Tibial nerve (tissue), 4 donors: Measurements from ENCODE around the gene CPAMD8.

ENCODE experiments used
- EP300 ChIP-seq, 2 donors: sonication (generic); formaldehyde crosslinking; IDR thresholded peaks; one replicate each; pipeline ENCODE4 v1.6.1; 2017; ENCODE audit warnings: antibody characterized with exemption in 2 of 2, mild to moderate bottlenecking in 1 of 2
- POLR2A ChIP-seq, 2 donors: fragments of 450-650 bp; IDR thresholded peaks; one replicate each; pipeline ENCODE4 v1.6.1; 2017; ENCODE audit warnings: antibody characterized with exemption in 2 of 2, mild to moderate bottlenecking in 2 of 2, moderate library complexity in 2 of 2
- TF ChIP-seq, protein P1 (sequence below), 5 experiments: fragments of 200-600 bp in 3 of 5; fragments of 450-650 bp in 2 of 5; sonication (generic) in 3 of 5; IDR thresholded peaks; one replicate each; pipeline ENCODE4 v1.5.1; 2016 to 2019; ENCODE audit warnings: antibody characterized with exemption in 5 of 5, mild to moderate bottlenecking in 3 of 5, moderate library complexity in 2 of 5

DNA sequence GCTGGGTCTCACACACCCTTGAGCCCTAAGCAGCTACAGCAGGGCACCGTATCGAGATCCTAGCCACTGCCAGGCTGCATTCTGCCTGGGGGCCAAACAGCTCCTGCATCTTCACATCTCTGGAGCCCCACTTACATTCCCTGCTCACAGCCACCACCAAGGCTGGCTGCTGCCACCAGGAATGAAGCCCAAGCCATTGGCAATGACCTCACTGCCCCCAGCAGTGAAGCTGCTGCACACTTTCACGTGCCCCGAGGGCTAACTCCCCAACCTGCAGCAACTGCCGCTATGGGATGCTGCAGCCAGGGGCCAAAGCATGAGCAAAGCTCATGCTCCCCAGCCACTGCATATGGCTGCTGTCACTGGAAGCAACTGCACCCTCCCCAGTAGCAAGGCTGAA is 95.9 kb downstream of the CPAMD8 start:
- TF ChIP-seq, protein P1, sequence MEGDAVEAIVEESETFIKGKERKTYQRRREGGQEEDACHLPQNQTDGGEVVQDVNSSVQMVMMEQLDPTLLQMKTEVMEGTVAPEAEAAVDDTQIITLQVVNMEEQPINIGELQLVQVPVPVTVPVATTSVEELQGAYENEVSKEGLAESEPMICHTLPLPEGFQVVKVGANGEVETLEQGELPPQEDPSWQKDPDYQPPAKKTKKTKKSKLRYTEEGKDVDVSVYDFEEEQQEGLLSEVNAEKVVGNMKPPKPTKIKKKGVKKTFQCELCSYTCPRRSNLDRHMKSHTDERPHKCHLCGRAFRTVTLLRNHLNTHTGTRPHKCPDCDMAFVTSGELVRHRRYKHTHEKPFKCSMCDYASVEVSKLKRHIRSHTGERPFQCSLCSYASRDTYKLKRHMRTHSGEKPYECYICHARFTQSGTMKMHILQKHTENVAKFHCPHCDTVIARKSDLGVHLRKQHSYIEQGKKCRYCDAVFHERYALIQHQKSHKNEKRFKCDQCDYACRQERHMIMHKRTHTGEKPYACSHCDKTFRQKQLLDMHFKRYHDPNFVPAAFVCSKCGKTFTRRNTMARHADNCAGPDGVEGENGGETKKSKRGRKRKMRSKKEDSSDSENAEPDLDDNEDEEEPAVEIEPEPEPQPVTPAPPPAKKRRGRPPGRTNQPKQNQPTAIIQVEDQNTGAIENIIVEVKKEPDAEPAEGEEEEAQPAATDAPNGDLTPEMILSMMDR (IDR thresholded peaks at IDR 0.05): no peak
- no peak for TF ChIP-seq POLR2A (IDR thresholded peaks at IDR 0.05)
- no peak for TF ChIP-seq EP300 (IDR thresholded peaks at IDR 0.05)
